Measurements from ENCODE around the gene SPATA1. TPM values are rescaled to one million over a fixed set of nuclear protein-coding genes. Genes with fewer than 3 reads are reported as not detected.

SPATA1 gene
- total and polyA plus RNA-seq, 2 of the 13 experiments (the other 11 are each of a cell fraction or from before 2014, with no cell fraction given): 0.70 to 1.4 TPM

- TF ChIP-seq DNMT1 (CRISPR knock-in tag; IDR thresholded peaks at IDR 0.05): no peak
- no peak for TF ChIP-seq HNF1B (CRISPR knock-in tag; IDR thresholded peaks at IDR 0.05)
- TF ChIP-seq ZNF83 (CRISPR knock-in tag; IDR thresholded peaks at IDR 0.05; ENCODE audit: borderline replicate concordance): no peak
- no peak for TF ChIP-seq SPEN (CRISPR knock-in tag; IDR thresholded peaks at IDR 0.05; ENCODE audit: low read depth)
- no peak for TF ChIP-seq TBX3 (IDR thresholded peaks at IDR 0.05; ENCODE audit: borderline replicate concordance)
- no peak for TF ChIP-seq KDM2A (CRISPR knock-in tag; IDR thresholded peaks at IDR 0.05; ENCODE audit: borderline replicate concordance, low read depth)
- 0 out of 2 replicates have a peak, but pooled peaks have one; percentile 24 for TF ChIP-seq ZFP90 (CRISPR knock-in tag; IDR thresholded peaks at IDR 0.05; ENCODE audit: borderline replicate concordance)
- no peak for TF ChIP-seq ATF3 (CRISPR knock-in tag; IDR thresholded peaks at IDR 0.05)
- TF ChIP-seq MIER3 (CRISPR knock-in tag; IDR thresholded peaks at IDR 0.05; ENCODE audit: borderline replicate concordance): peak; percentile 63; the same call in 1 of the 2 replicates
- no peak for TF ChIP-seq ZFP1 (CRISPR knock-in tag; IDR thresholded peaks at IDR 0.05)
- peak in 1 of 2 experiments; percentile 27; a peak in 1 of 4 replicates for TF ChIP-seq MAFK (conservative IDR thresholded peaks at IDR 0.05 in 1 of 2, IDR thresholded peaks at IDR 0.05 in 1 of 2; ENCODE audit: low read length in 2 of 2)
- TF ChIP-seq, protein P1, sequence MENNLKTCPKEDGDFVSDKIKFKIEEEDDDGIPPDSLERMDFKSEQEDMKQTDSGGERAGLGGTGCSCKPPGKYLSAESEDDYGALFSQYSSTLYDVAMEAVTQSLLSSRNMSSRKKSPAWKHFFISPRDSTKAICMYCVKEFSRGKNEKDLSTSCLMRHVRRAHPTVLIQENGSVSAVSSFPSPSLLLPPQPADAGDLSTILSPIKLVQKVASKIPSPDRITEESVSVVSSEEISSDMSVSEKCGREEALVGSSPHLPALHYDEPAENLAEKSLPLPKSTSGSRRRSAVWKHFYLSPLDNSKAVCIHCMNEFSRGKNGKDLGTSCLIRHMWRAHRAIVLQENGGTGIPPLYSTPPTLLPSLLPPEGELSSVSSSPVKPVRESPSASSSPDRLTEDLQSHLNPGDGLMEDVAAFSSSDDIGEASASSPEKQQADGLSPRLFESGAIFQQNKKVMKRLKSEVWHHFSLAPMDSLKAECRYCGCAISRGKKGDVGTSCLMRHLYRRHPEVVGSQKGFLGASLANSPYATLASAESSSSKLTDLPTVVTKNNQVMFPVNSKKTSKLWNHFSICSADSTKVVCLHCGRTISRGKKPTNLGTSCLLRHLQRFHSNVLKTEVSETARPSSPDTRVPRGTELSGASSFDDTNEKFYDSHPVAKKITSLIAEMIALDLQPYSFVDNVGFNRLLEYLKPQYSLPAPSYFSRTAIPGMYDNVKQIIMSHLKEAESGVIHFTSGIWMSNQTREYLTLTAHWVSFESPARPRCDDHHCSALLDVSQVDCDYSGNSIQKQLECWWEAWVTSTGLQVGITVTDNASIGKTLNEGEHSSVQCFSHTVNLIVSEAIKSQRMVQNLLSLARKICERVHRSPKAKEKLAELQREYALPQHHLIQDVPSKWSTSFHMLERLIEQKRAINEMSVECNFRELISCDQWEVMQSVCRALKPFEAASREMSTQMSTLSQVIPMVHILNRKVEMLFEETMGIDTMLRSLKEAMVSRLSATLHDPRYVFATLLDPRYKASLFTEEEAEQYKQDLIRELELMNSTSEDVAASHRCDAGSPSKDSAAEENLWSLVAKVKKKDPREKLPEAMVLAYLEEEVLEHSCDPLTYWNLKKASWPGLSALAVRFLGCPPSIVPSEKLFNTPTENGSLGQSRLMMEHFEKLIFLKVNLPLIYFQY (CRISPR knock-in tag; IDR thresholded peaks at IDR 0.05; ENCODE audit: borderline replicate concordance): no peak
- no peak for TF ChIP-seq NPAS2 (CRISPR knock-in tag; IDR thresholded peaks at IDR 0.05; ENCODE audit: borderline replicate concordance)
- no peak for TF ChIP-seq ZNF710 (CRISPR knock-in tag; IDR thresholded peaks at IDR 0.05; ENCODE audit: borderline replicate concordance)
- TF ChIP-seq MAFG (CRISPR knock-in tag; IDR thresholded peaks at IDR 0.05): no peak
- TF ChIP-seq JARID2 (CRISPR knock-in tag; IDR thresholded peaks at IDR 0.05; ENCODE audit: insufficient replicate concordance): no peak
- TF ChIP-seq, protein P2, sequence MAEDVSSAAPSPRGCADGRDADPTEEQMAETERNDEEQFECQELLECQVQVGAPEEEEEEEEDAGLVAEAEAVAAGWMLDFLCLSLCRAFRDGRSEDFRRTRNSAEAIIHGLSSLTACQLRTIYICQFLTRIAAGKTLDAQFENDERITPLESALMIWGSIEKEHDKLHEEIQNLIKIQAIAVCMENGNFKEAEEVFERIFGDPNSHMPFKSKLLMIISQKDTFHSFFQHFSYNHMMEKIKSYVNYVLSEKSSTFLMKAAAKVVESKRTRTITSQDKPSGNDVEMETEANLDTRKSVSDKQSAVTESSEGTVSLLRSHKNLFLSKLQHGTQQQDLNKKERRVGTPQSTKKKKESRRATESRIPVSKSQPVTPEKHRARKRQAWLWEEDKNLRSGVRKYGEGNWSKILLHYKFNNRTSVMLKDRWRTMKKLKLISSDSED (CRISPR knock-in tag; IDR thresholded peaks at IDR 0.05): no peak
- no peak for TF ChIP-seq ZNF432 (CRISPR knock-in tag; IDR thresholded peaks at IDR 0.05; ENCODE audit: borderline replicate concordance)
- TF ChIP-seq ZNF788 (CRISPR knock-in tag; IDR thresholded peaks at IDR 0.05; ENCODE audit: borderline replicate concordance): no peak
Measured at GRCh38 chr1:84504580-84505492, 1.4 kb upstream of the SPATA1 start (continued).
